HG03064 (cell line): Measurements from ENCODE around the gene RPL41.
A peak's percentile ranks its signal among the peaks of the same experiment; 100 is the strongest.
"Not testable (repeated sequence)": the region's sequence is repeated elsewhere in the genome, so short reads cannot be mapped to it uniquely, and the experiment has no call there.

Experiments used
- ATAC-seq: cut with Tn5 transposase; IDR thresholded peaks from one replicate; pipeline ENCODE4 v1.9.1; 2021; ENCODE audit warnings: low read depth; ENCODE audit not compliant: unreplicated experiment

Gene RPL41

GRCh38 chr12:56116267-56117081 is at the start of gene RPL41:
RPL41 (plus strand) TSS chr12:56116633.
- ATAC-seq, result peak; percentile 37

- no peak for ATAC-seq
Observed at GRCh38 chr12:56071648-56072047, 44.8 kb upstream of the RPL41 start.

DNA sequence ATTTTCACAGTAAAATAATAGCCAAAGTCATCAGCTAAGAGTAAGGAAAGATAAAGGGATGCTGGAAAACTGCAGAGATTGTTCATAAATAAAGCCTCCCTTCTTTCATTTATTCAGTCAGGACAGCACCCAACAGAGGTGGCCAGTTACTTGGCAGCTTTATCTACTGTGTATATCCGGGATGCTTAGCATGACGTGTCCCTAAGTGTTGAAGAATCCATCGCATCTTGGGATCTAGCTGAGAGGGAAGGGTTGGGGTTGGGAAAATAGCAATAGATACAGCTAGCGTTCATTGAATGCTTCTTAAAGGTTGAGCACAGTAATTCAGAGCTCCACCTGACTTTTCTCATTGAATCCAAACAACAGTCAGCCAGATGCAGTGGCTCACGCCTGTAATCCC is 42.0 kb upstream of the RPL41 start:
- ATAC-seq, result no peak

DNA sequence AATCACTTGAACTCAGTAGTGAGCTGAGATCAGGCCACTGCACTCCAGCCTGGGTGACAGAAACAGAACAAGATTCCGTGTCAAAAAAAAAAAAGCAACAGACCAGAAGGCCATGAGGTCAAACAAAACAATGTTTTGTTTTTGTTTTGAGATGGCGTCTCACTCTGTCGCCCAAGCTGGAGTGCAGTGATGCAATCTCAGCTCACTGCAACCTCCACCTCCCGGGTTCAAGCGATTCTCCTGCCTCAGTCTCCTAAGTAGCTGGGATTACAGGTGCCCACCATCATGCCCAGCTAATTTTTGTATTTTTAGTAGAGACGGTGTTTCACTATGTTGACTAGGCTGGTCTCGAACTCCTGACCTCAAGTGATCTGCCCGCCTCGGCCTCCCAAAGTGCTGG is 38.5 kb upstream of the RPL41 start:
- not testable (repeated sequence) for ATAC-seq

DNA sequence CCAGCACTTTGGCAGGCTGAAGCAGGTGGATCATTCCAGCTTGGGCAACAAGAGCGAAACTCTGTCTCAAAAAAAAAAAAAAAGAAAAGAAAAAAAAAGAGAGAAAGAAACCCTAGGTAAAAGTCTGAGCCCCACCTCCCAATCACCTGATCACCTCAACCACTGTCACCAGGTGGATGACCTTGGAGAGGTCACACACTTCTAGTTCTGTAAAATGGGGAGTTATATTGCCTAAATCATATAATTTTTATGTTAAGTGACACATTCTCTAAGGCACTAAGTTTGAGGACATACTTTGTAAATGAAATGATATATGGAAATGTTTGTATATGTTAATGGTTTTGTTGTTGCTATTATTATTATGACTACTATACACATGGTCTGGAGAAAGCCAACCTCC is 38.0 kb upstream of the RPL41 start:
- ATAC-seq, result no peak

- ATAC-seq, result no peak
Observed at GRCh38 chr12:56078931-56079722, 37.3 kb upstream of the RPL41 start.

GRCh38 chr12:56079723-56080555 is 36.5 kb upstream of the RPL41 start, which contains the start of gene ERBB3:
ERBB3 (plus strand) TSS chr12:56080165; CDS start chr12:56080301, 136 bp downstream.
- no peak for ATAC-seq

- ATAC-seq, result no peak
Observed at GRCh38 chr12:56080556-56081138, 35.8 kb upstream of the RPL41 start.

DNA sequence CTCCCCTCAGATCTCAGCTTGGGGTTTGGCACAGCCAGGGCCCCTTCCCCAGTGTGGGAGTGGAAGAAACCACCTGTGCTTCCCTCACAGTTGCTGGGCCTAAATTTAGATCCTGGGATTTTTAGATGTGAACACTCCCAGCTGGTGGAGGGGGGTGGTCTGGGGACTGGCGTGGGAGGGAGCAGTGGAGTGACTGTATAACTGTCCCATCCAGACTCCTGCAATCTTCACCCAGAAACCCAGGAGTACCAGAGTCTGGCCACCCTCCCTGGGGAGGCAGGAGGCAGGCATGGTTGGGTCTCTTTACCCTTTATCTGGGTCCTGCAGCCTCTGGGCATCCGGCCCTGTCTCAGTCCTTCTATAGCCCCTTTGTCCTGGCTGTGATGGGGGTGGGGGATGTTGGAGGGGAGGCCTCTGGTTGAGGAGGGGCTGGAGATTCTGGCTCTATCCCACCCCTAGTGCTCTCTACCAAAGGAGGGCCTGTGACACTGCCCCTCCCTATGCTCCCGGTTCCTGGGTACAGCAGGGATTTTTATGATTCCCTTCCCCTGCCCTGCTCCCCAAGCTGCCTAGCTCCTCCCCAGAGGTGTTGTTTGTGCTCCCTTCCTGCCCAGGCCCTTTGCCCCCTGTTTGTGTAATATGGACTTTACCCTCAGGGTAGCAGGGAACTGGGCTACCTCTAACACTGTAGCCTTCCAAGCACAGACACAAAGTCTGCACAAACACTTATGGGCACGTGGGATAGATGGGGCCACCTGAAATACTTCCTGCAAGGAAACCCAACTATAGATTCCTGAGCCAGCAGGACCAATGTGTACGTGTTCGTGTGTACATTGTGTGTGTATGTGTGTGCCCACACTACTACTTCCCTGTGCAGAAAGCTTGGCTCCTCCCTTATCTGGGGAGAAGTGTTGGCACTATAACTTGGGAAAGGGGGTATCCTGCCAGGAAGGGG is 34.8 kb upstream of the RPL41 start:
- no peak for ATAC-seq

DNA sequence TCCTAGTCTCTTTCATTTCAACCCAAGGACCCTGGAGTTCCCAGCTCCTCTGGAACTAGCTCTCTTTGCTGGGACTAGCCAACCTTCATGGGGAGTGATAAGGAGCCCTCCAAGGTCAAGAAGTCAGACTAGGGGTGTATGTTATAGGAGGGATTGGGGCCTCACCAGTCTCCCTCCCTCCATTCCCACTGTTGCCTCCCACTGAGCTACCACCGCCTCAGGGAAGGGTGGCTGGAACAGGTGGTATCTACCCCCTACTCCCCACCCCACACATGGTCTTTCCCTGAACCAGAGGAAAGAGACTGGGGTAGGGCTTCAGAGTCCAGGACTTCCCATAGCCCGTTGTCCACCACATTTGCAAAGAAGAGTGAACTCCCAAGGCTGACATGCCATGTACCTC is 34.1 kb upstream of the RPL41 start:
- no peak for ATAC-seq

- no peak for ATAC-seq
Observed at GRCh38 chr12:56082967-56083366, 33.5 kb upstream of the RPL41 start.

GRCh38 chr12:56084958-56085543 is 31.4 kb upstream of the RPL41 start:
- no peak for ATAC-seq

GRCh38 chr12:56086096-56086495 is 30.3 kb upstream of the RPL41 start:
- no peak for ATAC-seq

GRCh38 chr12:56086608-56087007 is 29.8 kb upstream of the RPL41 start:
- ATAC-seq, result no peak

DNA sequence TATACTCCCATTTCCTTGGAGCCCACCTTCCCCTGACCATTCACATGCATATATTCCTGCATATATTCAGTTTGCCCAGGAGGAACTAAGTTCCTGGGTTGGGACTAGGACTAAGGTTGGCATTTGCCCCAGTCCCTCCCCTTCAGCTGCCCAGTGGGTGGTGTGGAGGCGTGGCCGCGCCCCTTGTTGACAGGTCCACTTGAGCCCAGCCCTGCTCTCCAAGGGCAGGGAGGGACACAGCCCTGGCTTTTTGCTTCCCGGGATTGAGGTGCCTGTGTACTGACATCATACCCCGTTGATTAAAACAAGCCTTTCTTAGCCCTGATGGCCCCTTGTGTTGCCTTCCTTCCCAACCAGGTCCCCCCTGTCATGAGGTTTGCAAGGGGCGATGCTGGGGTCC is 29.2 kb upstream of the RPL41 start:
- no peak for ATAC-seq

GRCh38 chr12:56097738-56098137 is 18.7 kb upstream of the RPL41 start:
- ATAC-seq, result no peak

GRCh38 chr12:56098592-56098991 is 17.8 kb upstream of the RPL41 start:
- ATAC-seq, result no peak

- no peak for ATAC-seq
Observed at GRCh38 chr12:56099787-56100186, 16.6 kb upstream of the RPL41 start.

DNA sequence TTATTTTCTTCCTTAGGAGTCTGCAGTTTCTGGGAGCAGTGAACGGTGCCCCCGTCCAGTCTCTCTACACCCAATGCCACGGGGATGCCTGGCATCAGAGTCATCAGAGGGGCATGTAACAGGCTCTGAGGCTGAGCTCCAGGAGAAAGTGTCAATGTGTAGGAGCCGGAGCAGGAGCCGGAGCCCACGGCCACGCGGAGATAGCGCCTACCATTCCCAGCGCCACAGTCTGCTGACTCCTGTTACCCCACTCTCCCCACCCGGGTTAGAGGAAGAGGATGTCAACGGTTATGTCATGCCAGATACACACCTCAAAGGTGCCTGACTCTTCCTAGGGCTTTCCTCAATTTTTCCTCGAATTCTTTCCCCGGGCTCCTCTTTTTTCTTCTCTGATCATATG is 15.4 kb upstream of the RPL41 start:
- no peak for ATAC-seq
